ENCODE measurements around the gene FBXL20. TPM values are rescaled to one million over a fixed set of nuclear protein-coding genes. Genes with fewer than 3 reads are reported as not detected.
"Not testable (repeated sequence)": the region's sequence is repeated elsewhere in the genome, so short reads cannot be mapped to it uniquely, and the experiment has no call there.

Gene FBXL20
- polyA plus RNA-seq, 1 of the 3 experiments (the other 2 are of a cell fraction): 2.2 TPM

DNA sequence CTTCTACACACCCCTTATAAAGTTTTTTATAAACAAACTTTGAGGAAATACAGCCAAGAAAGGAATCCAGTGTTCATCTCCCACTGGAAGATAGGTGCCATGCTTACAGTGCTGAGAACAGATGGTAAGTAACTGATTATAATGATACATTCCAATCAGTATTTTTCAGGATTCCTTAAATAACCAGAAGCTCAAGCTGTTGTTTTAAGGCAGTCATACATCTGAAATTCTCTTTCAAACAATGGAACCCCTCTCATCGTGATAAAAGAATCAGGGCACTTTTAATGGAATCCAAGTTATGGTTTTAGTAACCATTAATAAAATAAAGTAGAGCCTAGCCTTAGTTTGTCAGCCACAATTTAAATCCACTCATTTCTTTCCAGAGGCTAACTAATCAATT is 119.6 kb downstream of the FBXL20 start:
- Histone ChIP-seq H3K9me3 (no peaks in the 10 kb centered on the region), H4K20me1 (ENCODE audit: insufficient read depth) (no peaks in the 10 kb centered on the region), H3K4me1 (ENCODE audit: control insufficient read depth in 1 of 2, insufficient read depth in 2 of 2, low read depth in 1 of 2, low read length in 1 of 2) (peaks cover 0 to 12% of the 10 kb centered on the region in 2 experiments; a peak in 1 of 4 replicates), H3K4me3 (ENCODE audit: low read depth in 2 of 2, low read length in 1 of 2) (no peak overlapping the region), H3K36me3 (replicated peaks in 1 of 2; ENCODE audit: control insufficient read depth in 1 of 2, insufficient read depth in 2 of 2, low read length in 1 of 2) (peaks cover 0 to 31% of the 10 kb centered on the region in 2 experiments), H3K27me3 (ENCODE audit: insufficient read depth) (no peaks in the 10 kb centered on the region), H2AFZ (ENCODE audit: low read depth) (no peak overlapping the region), H3K4me2 (0 out of 2 replicates have a peak overlapping the region, but pooled peaks have one; percentile 36), H3K27ac (ENCODE audit: low read depth in 2 of 2, low read length in 1 of 2) (peak overlapping the region in 1 of 2 experiments; percentile 71; a peak in 3 of 4 replicates), H3K9me2 (no peaks in the 10 kb centered on the region), H3K79me2 (ENCODE audit: insufficient read depth) (no peaks in the 10 kb centered on the region), H3F3A (replicated peaks; ENCODE audit: insufficient read depth) (peaks cover 18% of the 10 kb centered on the region), H3K9ac (peak overlapping the region; percentile 32; the same call in 1 of the 2 replicates)
- ChIA-PET POLR2A (no interaction called here), CTCF (no interaction called here)
- TF ChIP-seq, protein P1, sequence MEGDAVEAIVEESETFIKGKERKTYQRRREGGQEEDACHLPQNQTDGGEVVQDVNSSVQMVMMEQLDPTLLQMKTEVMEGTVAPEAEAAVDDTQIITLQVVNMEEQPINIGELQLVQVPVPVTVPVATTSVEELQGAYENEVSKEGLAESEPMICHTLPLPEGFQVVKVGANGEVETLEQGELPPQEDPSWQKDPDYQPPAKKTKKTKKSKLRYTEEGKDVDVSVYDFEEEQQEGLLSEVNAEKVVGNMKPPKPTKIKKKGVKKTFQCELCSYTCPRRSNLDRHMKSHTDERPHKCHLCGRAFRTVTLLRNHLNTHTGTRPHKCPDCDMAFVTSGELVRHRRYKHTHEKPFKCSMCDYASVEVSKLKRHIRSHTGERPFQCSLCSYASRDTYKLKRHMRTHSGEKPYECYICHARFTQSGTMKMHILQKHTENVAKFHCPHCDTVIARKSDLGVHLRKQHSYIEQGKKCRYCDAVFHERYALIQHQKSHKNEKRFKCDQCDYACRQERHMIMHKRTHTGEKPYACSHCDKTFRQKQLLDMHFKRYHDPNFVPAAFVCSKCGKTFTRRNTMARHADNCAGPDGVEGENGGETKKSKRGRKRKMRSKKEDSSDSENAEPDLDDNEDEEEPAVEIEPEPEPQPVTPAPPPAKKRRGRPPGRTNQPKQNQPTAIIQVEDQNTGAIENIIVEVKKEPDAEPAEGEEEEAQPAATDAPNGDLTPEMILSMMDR (IDR thresholded peaks at IDR 0.05): no peak
- TF ChIP-seq TCF12 (IDR thresholded peaks at IDR 0.05) (0 out of 2 replicates have a peak, but pooled peaks have one; percentile 30), JUND (IDR thresholded peaks at IDR 0.05) (no peak)
- DNase-seq: no peak
- WGBS (ENCODE audit: low lambda C conversion rate): 60% methylated on average over 1 of the region's 1 CpG

DNA sequence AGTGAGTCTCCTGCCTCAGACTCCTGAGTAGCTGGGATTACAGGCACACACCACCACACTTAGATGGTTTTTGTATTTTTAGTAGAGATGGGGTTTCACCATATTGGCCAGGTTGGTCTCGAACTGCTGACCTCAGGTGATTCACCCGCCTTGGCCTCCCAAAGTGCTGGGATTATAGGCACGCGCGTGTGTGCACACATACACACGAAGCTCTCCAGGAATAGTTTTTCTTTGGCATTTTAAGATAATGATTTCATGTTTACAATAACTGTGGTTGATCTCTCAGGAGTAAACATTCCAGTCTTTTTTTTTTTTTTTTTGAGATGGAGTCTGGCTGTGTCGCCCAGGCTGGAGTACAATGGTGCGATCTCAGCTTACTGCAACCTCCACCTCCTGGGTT is 123.2 kb downstream of the FBXL20 start:
- H2AFZ ChIP-seq (ENCODE audit: low read depth); H3K27ac ChIP-seq (ENCODE audit: low read depth in 2 of 2, low read length in 1 of 2); POLR2A ChIA-PET: not testable (repeated sequence)

DNA sequence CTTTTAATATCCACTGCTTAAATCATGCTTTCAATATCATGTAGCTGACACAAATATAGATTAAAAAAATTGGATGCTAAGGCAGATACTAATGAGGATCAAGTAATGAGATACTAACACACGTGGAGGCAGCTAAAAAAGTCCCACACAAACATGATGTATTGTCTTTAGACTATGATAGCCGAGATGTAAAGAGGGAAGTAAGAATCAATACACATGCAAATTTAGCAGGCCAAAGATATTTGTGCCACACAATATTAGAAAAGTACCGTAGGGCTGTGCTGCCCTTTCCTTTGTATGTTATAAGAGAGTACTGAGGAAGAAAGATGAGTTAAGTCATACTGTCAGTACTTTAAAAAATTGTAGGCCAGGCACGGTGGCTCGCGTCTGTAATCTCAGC is 124.3 kb downstream of the FBXL20 start:
- no peak for TF ChIP-seq SMC3 (IDR thresholded peaks at IDR 0.05; ENCODE audit: low read depth, low read length)
- TF ChIP-seq ELF1 (IDR thresholded peaks at IDR 0.05): no peak
- TF ChIP-seq NRF1 (IDR thresholded peaks at IDR 0.05; ENCODE audit: low read depth, low read length): no peak
- WGBS (ENCODE audit: low lambda C conversion rate): 94% methylated on average over 6 of the region's 6 CpGs
- Histone ChIP-seq H4K20me1 (ENCODE audit: insufficient read depth) (no peaks in the 10 kb centered on the region), H3K9ac (no peak overlapping the region), H3K27me3 (ENCODE audit: insufficient read depth) (no peaks in the 10 kb centered on the region), H3K79me2 (ENCODE audit: insufficient read depth) (no peaks in the 10 kb centered on the region), H3K9me3 (no peaks in the 10 kb centered on the region), H3K36me3 (replicated peaks in 1 of 2; ENCODE audit: control insufficient read depth in 1 of 2, insufficient read depth in 2 of 2, low read length in 1 of 2) (peaks cover 2 to 44% of the 10 kb centered on the region in 2 experiments), H3F3A (replicated peaks; ENCODE audit: insufficient read depth) (peaks cover 21% of the 10 kb centered on the region), H3K27ac (ENCODE audit: low read depth in 2 of 2, low read length in 1 of 2) (no peak overlapping the region), H3K4me3 (ENCODE audit: low read depth in 2 of 2, low read length in 1 of 2) (no peak overlapping the region), H3K9me2 (no peaks in the 10 kb centered on the region), H3K4me1 (ENCODE audit: control insufficient read depth in 1 of 2, insufficient read depth in 2 of 2, low read depth in 1 of 2, low read length in 1 of 2) (peaks cover 0 to 12% of the 10 kb centered on the region in 2 experiments; a peak in 1 of 4 replicates), H3K4me2 (no peak overlapping the region), H2AFZ (ENCODE audit: low read depth) (no peak overlapping the region)
- ChIA-PET POLR2A (no interaction called here), CTCF (interaction anchor here (1.1 kb wide), 1 partner anchor 32 kb away, joined by 3 read pairs; no protein-coding TSS in a partner anchor)
- DNase-seq: no peak

More for the DNA sequence above, 123.2 kb downstream of the FBXL20 start:
- 94% methylated on average over 8 of the region's 8 CpGs for WGBS (ENCODE audit: low lambda C conversion rate)
- DNase-seq; H3K4me2 ChIP-seq; H3K9ac ChIP-seq; H3K4me3 ChIP-seq (ENCODE audit: low read depth in 2 of 2, low read length in 1 of 2); H3K9me3 ChIP-seq; H3K9me2 ChIP-seq; H3K79me2 ChIP-seq (ENCODE audit: insufficient read depth); H4K20me1 ChIP-seq (ENCODE audit: insufficient read depth); CTCF ChIA-PET; H3K27me3 ChIP-seq (ENCODE audit: insufficient read depth): not testable (repeated sequence)
- Histone ChIP-seq H3F3A (replicated peaks; ENCODE audit: insufficient read depth) (peaks cover 23% of the 10 kb centered on the region), H3K36me3 (replicated peaks in 1 of 2; ENCODE audit: control insufficient read depth in 1 of 2, insufficient read depth in 2 of 2, low read length in 1 of 2) (peaks cover 2 to 39% of the 10 kb centered on the region in 2 experiments), H3K4me1 (ENCODE audit: control insufficient read depth in 1 of 2, insufficient read depth in 2 of 2, low read depth in 1 of 2, low read length in 1 of 2) (peaks cover 0 to 12% of the 10 kb centered on the region in 2 experiments; a peak in 1 of 4 replicates)

All from SK-N-SH (cell line).